Measurements from ENCODE around the gene CACNA1I.

The CACNA1I gene

DNA sequence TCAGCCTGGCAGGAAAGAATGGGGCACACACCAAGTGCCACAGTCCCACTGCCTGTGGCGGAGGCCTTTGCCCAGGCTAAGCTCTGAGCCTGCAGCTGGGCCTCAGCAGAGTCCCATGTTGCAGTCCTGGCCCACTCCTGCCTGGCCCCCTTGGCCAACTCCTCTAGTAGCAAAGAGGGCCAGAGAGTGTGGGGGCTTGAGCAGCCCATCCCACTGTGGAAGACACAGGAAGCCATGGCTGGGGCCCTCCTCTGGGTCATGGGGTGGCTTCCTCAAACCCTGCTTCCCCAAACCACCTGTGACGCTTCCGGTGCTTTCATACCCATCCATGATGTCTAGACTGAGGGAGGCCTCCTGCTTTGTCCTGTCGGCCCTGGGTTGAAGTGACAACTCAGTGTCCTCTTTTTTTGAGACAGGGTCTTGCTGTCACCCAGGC, 43.8 kb upstream of the CACNA1I start:
- no peak for TF ChIP-seq CTCF (conservative IDR thresholded peaks at IDR 0.05; ENCODE audit: control insufficient read depth, insufficient read depth, low read depth, low read length)
- DNase-seq (ENCODE audit: low read depth), result no peak
- H3K4me3 ChIP-seq (ENCODE audit: control insufficient read depth, low read depth, low read length), result no peak overlapping the region

GRCh38 chr22:39527481-39527961, 43.0 kb upstream of the CACNA1I start:
- no peak for DNase-seq (ENCODE audit: low read depth)
- H3K4me3 ChIP-seq (ENCODE audit: control insufficient read depth, low read depth, low read length), result no peak overlapping the region
- TF ChIP-seq CTCF (conservative IDR thresholded peaks at IDR 0.05; ENCODE audit: control insufficient read depth, insufficient read depth, low read depth, low read length), result no peak

DNA sequence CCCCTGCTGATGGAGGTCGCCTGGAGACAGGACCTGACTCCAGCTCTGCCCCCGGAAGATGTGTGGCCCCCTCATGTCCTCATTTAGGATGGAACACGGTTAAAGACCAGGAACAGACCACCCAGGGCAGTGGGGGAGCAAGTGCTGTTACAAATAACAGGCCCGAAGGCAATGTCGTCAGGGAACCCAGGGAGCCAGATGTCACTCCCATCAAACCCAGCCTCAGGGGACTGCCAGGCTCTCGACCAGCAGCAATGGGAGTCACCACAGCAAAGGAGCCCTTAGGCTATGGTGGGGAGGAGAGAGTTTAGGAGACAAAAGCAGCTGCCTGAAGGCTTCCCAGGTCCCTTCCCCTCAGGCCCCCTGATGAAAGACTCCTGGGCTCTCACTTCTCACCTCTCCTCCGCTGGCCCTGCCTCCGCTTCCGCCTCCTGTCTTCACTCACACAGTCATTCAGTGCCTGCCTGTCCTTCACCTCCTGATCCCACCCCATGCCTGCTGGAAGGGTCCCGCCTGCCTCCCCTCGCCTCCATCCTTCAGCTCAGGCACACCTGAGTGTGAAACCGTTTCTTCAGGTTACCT, 42.4 kb upstream of the CACNA1I start:
- DNase-seq (ENCODE audit: low read depth), result no peak
- H3K4me3 ChIP-seq (ENCODE audit: control insufficient read depth, low read depth, low read length), result no peak overlapping the region
- TF ChIP-seq CTCF (conservative IDR thresholded peaks at IDR 0.05; ENCODE audit: control insufficient read depth, insufficient read depth, low read depth, low read length), result no peak

DNA sequence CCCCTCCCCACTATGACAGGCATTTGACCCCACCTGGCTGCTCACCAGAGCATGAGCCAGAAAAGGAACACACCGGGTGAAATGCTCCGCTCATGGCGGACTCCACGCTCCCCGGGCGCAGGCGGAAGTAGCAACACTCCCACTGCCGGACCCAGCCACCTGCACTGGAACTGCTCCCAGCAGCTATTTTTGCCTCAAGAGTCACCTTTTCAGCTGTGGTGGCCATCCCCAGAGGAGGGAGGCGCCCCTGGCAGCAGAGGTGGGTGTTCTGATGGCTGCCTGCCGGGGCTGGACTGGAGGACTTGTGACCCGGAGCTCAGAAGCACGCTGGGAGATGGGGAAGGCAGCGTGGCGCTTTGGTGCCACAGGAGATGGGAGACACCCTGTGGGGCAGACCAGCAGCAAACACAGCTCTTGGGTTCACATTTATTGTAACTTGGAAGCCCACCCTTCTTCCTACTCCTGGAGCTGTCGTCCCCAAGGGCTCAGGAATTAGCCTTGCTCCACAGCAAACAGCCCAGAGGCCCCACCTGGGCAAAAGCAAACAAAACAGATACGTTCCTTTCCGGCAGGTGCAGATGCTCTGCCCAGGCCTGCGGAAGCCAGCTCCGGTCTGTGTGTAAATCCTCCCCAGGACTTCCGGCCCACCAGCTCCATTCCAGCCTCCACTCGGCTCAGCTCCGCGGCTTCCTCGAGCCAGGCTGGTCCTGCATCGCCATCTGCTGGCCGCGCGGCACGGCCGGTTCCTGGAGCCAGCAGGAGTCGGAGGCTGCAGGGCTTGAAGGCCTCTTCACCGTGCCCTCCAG, 41.7 kb upstream of the CACNA1I start:
- no peak overlapping the region for H3K4me3 ChIP-seq (ENCODE audit: control insufficient read depth, low read depth, low read length)
- TF ChIP-seq CTCF (conservative IDR thresholded peaks at IDR 0.05; ENCODE audit: control insufficient read depth, insufficient read depth, low read depth, low read length), result peak; percentile 89
- DNase-seq (ENCODE audit: low read depth), result peak; percentile 92

GRCh38 chr22:39529487-39529851, 41.1 kb upstream of the CACNA1I start:
- TF ChIP-seq CTCF (conservative IDR thresholded peaks at IDR 0.05; ENCODE audit: control insufficient read depth, insufficient read depth, low read depth, low read length), result no peak
- no peak overlapping the region for H3K4me3 ChIP-seq (ENCODE audit: control insufficient read depth, low read depth, low read length)
- DNase-seq (ENCODE audit: low read depth), result no peak

GRCh38 chr22:39530116-39530515, 40.4 kb upstream of the CACNA1I start:
- H3K4me3 ChIP-seq (ENCODE audit: control insufficient read depth, low read depth, low read length), result no peak overlapping the region
- TF ChIP-seq CTCF (conservative IDR thresholded peaks at IDR 0.05; ENCODE audit: control insufficient read depth, insufficient read depth, low read depth, low read length), result no peak
- no peak for DNase-seq (ENCODE audit: low read depth)
